B cell (primary cell): Measurements from ENCODE around the gene FBXL14.

Experiments
- CTCF ChIP-seq: fragments of 200-600 bp; IDR thresholded peaks from one replicate; pipeline ENCODE4 v1.8.0; 2022; ENCODE audit warnings: antibody characterized with exemption, mild to moderate bottlenecking
- EZH2 ChIP-seq: IDR thresholded peaks from 2 replicates; pipeline ENCODE4 v1.6.1; 2012; ENCODE audit warnings: borderline replicate concordance, low read depth, mild to moderate bottlenecking, moderate library complexity, low read length; ENCODE audit not compliant: insufficient read depth, poor library complexity, severe bottlenecking

DNA sequence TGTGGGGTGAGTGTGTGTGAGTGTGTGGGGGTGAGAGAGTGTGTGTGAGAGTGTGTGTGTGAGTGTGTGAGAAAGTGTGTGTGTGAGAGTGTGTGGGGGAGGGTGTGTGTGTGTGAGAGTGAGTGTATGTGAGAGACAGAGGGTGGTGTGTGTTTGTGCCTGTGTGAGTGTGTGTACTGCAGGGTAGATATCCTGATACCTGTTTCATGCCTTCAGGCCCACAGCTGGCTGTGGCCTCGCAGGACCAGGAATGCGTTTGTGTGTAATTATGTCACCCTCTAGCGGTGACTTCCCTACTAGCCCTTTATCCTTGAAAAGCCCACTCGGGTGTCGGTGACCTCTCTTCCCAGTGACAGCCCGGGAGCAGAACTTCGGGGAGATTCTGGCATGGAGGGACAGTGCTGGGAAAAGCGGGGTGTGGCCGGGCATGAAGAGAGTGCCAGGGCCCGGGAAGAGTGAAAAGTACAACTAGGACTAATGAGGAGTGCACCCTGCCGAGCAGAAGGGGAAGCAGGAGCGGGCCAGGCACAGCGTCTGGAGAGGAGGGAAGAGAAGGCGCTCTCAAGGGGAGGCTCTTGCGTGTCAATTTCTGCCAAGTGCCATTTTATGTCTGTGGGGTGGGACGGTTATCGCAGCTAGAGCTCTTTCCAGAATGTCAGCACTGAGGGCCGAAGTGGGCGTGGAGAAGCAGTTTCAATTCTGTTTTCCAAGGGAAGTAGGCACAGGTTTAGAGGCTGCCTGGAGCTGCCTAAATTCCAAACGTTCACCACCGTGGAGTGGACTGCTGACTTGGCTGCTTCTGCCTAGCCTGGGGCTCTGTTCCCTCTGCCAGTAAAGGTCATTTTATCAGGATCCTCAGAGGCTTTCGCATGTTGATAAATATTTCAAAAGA is 11.0 kb upstream of the FBXL14 start:
- TF ChIP-seq EZH2 (no peak), CTCF (peak; percentile 72)
